GM12865 (cell line): ENCODE data around the gene NRP2.

Experiments
- DNase-seq: peaks from one replicate; pipeline ENCODE4 v3.0.0; 2010; ENCODE audit warnings: low read depth
- H3K4me3 ChIP-seq: 2 replicates; pipeline ENCODE4 v1.5.1; 2011; ENCODE audit warnings: mild to moderate bottlenecking, low read depth, low read length, control low read depth
- TF ChIP-seq, protein P1 (sequence below): IDR thresholded peaks from 2 replicates; pipeline ENCODE4 v1.5.1; 2011; ENCODE audit warnings: low read length, control low read depth, low read depth, inconsistent platforms; ENCODE audit not compliant: insufficient read depth; ENCODE audit errors: missing control alignments

NRP2 gene

GRCh38 chr2:205651719-205652118 lies 30.6 kb upstream of the NRP2 start:
- no peak overlapping the region for H3K4me3 ChIP-seq
- TF ChIP-seq, protein P1, sequence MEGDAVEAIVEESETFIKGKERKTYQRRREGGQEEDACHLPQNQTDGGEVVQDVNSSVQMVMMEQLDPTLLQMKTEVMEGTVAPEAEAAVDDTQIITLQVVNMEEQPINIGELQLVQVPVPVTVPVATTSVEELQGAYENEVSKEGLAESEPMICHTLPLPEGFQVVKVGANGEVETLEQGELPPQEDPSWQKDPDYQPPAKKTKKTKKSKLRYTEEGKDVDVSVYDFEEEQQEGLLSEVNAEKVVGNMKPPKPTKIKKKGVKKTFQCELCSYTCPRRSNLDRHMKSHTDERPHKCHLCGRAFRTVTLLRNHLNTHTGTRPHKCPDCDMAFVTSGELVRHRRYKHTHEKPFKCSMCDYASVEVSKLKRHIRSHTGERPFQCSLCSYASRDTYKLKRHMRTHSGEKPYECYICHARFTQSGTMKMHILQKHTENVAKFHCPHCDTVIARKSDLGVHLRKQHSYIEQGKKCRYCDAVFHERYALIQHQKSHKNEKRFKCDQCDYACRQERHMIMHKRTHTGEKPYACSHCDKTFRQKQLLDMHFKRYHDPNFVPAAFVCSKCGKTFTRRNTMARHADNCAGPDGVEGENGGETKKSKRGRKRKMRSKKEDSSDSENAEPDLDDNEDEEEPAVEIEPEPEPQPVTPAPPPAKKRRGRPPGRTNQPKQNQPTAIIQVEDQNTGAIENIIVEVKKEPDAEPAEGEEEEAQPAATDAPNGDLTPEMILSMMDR, result no peak
- DNase-seq, result no peak

- DNase-seq, result no peak
- TF ChIP-seq, protein P1, result no peak
- no peak overlapping the region for H3K4me3 ChIP-seq
These were observed 27.3 kb upstream of the NRP2 start for GRCh38 chr2:205654878-205655605.

- TF ChIP-seq, protein P1, result no peak
- no peak for DNase-seq
- no peak overlapping the region for H3K4me3 ChIP-seq
These were observed 26.4 kb upstream of the NRP2 start for GRCh38 chr2:205655779-205656456.

- DNase-seq, result no peak
- TF ChIP-seq, protein P1, result no peak
- H3K4me3 ChIP-seq, result no peak overlapping the region
These were observed 25.8 kb upstream of the NRP2 start for GRCh38 chr2:205656461-205656860.

GRCh38 chr2:205656941-205657340 lies 25.4 kb upstream of the NRP2 start:
- DNase-seq, result no peak
- no peak overlapping the region for H3K4me3 ChIP-seq
- TF ChIP-seq, protein P1, result no peak

- no peak overlapping the region for H3K4me3 ChIP-seq
- DNase-seq, result no peak
These were observed 24.7 kb upstream of the NRP2 start for GRCh38 chr2:205657579-205657978.

More at GRCh38 chr2:205657579-205657978, 24.7 kb upstream of the NRP2 start:
- TF ChIP-seq, protein P1, result no peak
